Measurements from ENCODE around the gene TRPV2. TPM values are rescaled to one million over a fixed set of nuclear protein-coding genes. Genes with fewer than 3 reads are reported as not detected.

TRPV2 gene
- total RNA-seq, 1 experiment from 2014 or later: 0.87 TPM

DNA sequence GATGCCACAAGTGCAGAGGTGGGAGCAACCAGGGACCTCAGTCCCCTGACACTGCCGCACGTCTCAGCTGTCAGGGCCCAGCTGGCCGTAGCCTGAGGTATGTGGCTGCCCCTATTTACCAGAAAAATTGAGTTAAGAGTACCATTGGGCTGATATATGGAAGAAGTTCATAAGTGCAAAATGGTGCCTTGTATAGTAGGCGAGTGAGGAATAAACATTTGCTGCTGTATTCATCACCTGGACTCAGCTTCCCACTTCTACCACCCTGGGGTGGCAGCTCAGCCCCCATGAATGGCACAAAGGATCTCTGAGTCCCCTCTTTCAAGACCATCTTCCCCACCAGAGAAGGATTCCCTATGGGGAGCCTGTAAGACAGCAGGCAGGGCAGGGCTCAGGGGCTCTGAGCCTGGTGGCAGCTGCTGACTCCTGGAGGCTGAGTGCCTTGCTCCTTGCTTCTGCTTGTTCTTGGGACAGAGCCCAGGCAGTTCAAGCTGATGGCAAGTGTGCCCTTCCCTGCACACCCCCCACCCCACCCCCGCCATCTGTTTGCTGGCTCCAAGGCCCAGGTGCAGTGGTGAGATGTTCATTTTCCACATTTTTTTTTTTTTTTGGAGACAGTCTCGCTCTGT is 29.0 kb downstream of the TRPV2 start:
- CTCF ChIA-PET: no interaction called here
- intact Hi-C loops (cut with micrococcal nuclease; ENCODE audit: unreplicated experiment): no loop called here
- H3K4me1 Mint-ChIP-seq (ENCODE audit: low read depth, unreplicated experiment): no peaks in the 10 kb centered on the region
- H3K4me3 Mint-ChIP-seq (ENCODE audit: low read depth, unreplicated experiment): no peak overlapping the region
- BruUV-seq (replicated peaks): no TSS peak
- H3K9me3 Mint-ChIP-seq (ENCODE audit: low read depth, unreplicated experiment): no peaks in the 10 kb centered on the region
- DNase-seq: no peak
- TF ChIP-seq, protein P1, sequence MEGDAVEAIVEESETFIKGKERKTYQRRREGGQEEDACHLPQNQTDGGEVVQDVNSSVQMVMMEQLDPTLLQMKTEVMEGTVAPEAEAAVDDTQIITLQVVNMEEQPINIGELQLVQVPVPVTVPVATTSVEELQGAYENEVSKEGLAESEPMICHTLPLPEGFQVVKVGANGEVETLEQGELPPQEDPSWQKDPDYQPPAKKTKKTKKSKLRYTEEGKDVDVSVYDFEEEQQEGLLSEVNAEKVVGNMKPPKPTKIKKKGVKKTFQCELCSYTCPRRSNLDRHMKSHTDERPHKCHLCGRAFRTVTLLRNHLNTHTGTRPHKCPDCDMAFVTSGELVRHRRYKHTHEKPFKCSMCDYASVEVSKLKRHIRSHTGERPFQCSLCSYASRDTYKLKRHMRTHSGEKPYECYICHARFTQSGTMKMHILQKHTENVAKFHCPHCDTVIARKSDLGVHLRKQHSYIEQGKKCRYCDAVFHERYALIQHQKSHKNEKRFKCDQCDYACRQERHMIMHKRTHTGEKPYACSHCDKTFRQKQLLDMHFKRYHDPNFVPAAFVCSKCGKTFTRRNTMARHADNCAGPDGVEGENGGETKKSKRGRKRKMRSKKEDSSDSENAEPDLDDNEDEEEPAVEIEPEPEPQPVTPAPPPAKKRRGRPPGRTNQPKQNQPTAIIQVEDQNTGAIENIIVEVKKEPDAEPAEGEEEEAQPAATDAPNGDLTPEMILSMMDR (IDR thresholded peaks at IDR 0.05; ENCODE audit: unreplicated experiment): no peak
- H3K36me3 Mint-ChIP-seq (ENCODE audit: insufficient read depth, unreplicated experiment): peaks cover 58% of the 10 kb centered on the region
- H3K27me3 Mint-ChIP-seq (ENCODE audit: unreplicated experiment): no peaks in the 10 kb centered on the region
- no peak overlapping the region for H3K27ac Mint-ChIP-seq (ENCODE audit: unreplicated experiment)

DNA sequence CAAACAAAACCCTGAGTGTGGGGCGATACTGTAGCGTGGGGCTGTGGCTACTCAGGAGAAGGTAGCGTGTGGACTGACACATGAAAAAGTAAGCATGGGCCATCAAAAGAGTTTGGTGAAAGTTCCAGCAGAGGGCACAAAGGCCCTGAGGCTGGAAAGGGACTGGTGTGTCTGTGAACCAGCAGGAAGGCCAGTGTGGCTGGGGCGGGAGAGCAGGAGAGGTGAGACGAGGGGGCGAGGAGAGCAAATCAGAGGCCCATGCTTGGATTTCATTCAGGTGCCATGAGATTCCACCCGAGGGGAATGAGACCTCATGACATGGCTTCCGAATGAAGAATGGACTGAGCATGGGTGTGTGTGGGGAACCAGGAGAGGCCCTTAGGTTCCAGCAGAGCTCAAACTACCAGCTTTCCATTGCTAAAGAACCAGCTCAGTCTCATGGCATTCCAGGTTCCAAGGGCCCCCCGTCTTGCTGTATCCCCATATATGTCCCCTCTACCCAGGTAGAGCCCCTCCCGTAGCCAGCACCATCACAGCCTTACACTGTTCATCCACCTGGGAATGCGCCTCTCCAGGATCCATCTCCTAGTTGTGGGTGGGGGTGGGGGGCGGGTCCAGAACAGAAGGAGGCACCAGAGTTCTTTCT is 31.1 kb downstream of the TRPV2 start:
- CTCF ChIA-PET: no interaction called here
- Mint-ChIP-seq H3K27ac (ENCODE audit: unreplicated experiment) (no peak overlapping the region), H3K4me3 (ENCODE audit: low read depth, unreplicated experiment) (no peak overlapping the region), H3K9me3 (ENCODE audit: low read depth, unreplicated experiment) (no peaks in the 10 kb centered on the region), H3K36me3 (ENCODE audit: insufficient read depth, unreplicated experiment) (peaks cover 37% of the 10 kb centered on the region), H3K27me3 (ENCODE audit: unreplicated experiment) (no peaks in the 10 kb centered on the region), H3K4me1 (ENCODE audit: low read depth, unreplicated experiment) (no peaks in the 10 kb centered on the region)
- no TSS peak for BruUV-seq (replicated peaks)
- no peak for DNase-seq
- intact Hi-C loops (cut with micrococcal nuclease; ENCODE audit: unreplicated experiment): no loop called here
- TF ChIP-seq, protein P1 (IDR thresholded peaks at IDR 0.05; ENCODE audit: unreplicated experiment): no peak

DNA sequence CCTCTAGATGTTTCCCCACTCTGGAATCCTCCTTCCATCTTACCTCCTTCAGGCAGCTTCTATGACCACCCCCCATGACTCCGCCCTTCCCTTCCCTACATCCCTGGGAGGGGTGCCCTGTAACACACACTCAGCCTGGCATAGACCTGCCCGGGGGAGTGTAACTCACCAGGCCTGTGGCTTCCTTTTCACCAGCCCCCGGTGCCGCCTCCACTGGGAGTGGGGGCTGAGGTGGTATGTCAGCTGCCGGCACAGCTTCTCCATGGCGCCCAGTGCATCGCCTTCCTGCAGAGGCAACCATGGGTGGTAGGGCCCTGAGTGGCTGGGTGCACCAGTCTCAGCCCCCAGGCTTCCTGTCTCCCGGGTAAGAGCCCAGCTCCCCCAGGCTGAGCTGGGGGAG is 32.3 kb downstream of the TRPV2 start:
- Mint-ChIP-seq H3K27ac (ENCODE audit: unreplicated experiment) (peak overlapping the region; percentile 30), H3K4me1 (ENCODE audit: low read depth, unreplicated experiment) (no peaks in the 10 kb centered on the region), H3K4me3 (ENCODE audit: low read depth, unreplicated experiment) (no peak overlapping the region), H3K9me3 (ENCODE audit: low read depth, unreplicated experiment) (no peaks in the 10 kb centered on the region), H3K36me3 (ENCODE audit: insufficient read depth, unreplicated experiment) (peaks cover 25% of the 10 kb centered on the region), H3K27me3 (ENCODE audit: unreplicated experiment) (no peaks in the 10 kb centered on the region)
- no TSS peak for BruUV-seq (replicated peaks)
- TF ChIP-seq, protein P1 (IDR thresholded peaks at IDR 0.05; ENCODE audit: unreplicated experiment): no peak
- no peak for DNase-seq
- intact Hi-C loops (cut with micrococcal nuclease; ENCODE audit: unreplicated experiment): no loop called here
- CTCF ChIA-PET: no interaction called here

DNA sequence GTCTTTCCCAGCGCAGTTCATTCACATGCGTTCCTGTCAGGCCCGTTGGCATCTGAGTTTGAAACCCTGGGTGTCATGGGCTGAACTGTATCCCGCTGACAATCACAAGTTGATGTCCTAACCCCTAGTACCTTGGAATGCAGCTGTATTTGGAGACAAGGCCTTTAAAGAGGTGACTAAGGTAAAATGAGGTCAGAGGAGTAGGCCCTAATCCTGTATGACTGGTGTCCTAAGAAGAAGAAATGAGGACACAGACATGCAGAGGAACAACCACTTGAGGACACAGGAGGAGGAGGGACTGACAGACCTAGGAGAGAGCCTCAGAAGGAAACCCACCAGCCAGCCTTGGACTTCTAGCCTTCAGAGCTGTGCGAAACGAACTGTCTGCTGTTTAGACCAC is 33.1 kb downstream of the TRPV2 start:
- no peak overlapping the region for H3K27ac Mint-ChIP-seq (ENCODE audit: unreplicated experiment)
- no peak for DNase-seq
- H3K4me3 Mint-ChIP-seq (ENCODE audit: low read depth, unreplicated experiment): no peak overlapping the region
- CTCF ChIA-PET: no interaction called here
- no TSS peak for BruUV-seq (replicated peaks)
- H3K27me3 Mint-ChIP-seq (ENCODE audit: unreplicated experiment): no peaks in the 10 kb centered on the region
- H3K4me1 Mint-ChIP-seq (ENCODE audit: low read depth, unreplicated experiment): peaks cover 5% of the 10 kb centered on the region
- TF ChIP-seq, protein P1 (IDR thresholded peaks at IDR 0.05; ENCODE audit: unreplicated experiment): no peak
- intact Hi-C loops (cut with micrococcal nuclease; ENCODE audit: unreplicated experiment): no loop called here
- H3K9me3 Mint-ChIP-seq (ENCODE audit: low read depth, unreplicated experiment): no peaks in the 10 kb centered on the region
- H3K36me3 Mint-ChIP-seq (ENCODE audit: insufficient read depth, unreplicated experiment): peaks cover 18% of the 10 kb centered on the region

All from Calu3 (cell line).